Skeletal muscle tissue (tissue), 4 donors: ENCODE data around the gene NR2F1. TPM values are rescaled to one million over a fixed set of nuclear protein-coding genes. Genes with fewer than 3 reads are reported as not detected.

Experiments
- H3K27ac ChIP-seq: one replicate; pipeline ENCODE4 v1.7.0; 2013; ENCODE audit warnings: mild to moderate bottlenecking, low read depth, low read length, inconsistent platforms
- H3K27me3 ChIP-seq, 3 donors: one replicate each; pipeline ENCODE4 v1.7.0; 2013; ENCODE audit warnings: low read length in 3 of 3; ENCODE audit not compliant: control insufficient read depth in 3 of 3, insufficient read depth in 3 of 3
- H3K36me3 ChIP-seq, 3 donors: one replicate each; pipeline ENCODE4 v1.7.0; 2013; ENCODE audit warnings: low read length in 3 of 3; ENCODE audit not compliant: control insufficient read depth in 3 of 3, insufficient read depth in 3 of 3
- H3K4me1 ChIP-seq, 3 donors: one replicate each; pipeline ENCODE4 v1.7.0; 2013; ENCODE audit warnings: low read length in 3 of 3, mild to moderate bottlenecking in 3 of 3; ENCODE audit not compliant: control insufficient read depth in 3 of 3, insufficient read depth in 3 of 3
- H3K4me3 ChIP-seq, 3 donors: one replicate each; pipeline ENCODE4 v1.7.0; 2013; ENCODE audit warnings: low read length in 3 of 3
- H3K9ac ChIP-seq, 3 donors: one replicate each; pipeline ENCODE4 v1.7.0; 2013; ENCODE audit warnings: low read length in 3 of 3, mild to moderate bottlenecking in 3 of 3, moderate library complexity in 2 of 3, low read depth in 1 of 3
- H3K9me3 ChIP-seq, 3 donors: one replicate each; pipeline ENCODE4 v1.7.0; 2013; ENCODE audit warnings: low read length in 3 of 3; ENCODE audit not compliant: control insufficient read depth in 3 of 3
- total RNA-seq: library from RNA; depleted of rRNA; stranded (reverse); fragments of >200 nt; gene quantifications from one replicate; pipeline ENCODE4 v1.2.3, GENCODE V29; 2014
- donor health status: Osteomylitis.

Gene NR2F1
- total RNA-seq, 1 donor from 2014 or later, result 4.2 TPM

DNA sequence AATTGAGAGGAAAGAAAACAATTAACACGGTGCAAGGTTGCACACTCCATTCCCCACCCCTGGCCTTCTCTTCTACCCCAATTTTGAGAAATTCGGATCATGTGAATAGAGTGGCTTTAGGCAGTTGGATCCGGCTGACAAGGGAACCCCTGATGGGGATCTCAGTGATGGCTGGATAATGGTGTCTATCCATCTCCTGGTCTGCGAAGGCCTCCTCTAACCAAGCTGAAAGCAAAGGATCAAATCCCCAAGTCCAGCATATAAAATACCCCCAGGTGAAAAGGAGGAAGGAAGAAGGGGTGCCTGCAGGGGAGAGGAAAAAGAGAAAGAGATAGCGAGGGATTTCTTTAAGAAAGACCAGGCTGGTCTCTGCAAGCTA is 16.0 kb downstream of the NR2F1 start:
- no peak overlapping the region for H3K27ac ChIP-seq
- no peaks in the 10 kb centered on the region for H3K9me3 ChIP-seq
- H3K27me3 ChIP-seq, result peaks cover 80 to 92% (median 92%) of the 10 kb centered on the region in 3 donors
- peaks cover 0 to 6% (median 0%) of the 10 kb centered on the region in 3 donors for H3K4me1 ChIP-seq
- H3K9ac ChIP-seq, result no peak overlapping the region
- no peak overlapping the region for H3K4me3 ChIP-seq
- H3K36me3 ChIP-seq, result no peaks in the 10 kb centered on the region

DNA sequence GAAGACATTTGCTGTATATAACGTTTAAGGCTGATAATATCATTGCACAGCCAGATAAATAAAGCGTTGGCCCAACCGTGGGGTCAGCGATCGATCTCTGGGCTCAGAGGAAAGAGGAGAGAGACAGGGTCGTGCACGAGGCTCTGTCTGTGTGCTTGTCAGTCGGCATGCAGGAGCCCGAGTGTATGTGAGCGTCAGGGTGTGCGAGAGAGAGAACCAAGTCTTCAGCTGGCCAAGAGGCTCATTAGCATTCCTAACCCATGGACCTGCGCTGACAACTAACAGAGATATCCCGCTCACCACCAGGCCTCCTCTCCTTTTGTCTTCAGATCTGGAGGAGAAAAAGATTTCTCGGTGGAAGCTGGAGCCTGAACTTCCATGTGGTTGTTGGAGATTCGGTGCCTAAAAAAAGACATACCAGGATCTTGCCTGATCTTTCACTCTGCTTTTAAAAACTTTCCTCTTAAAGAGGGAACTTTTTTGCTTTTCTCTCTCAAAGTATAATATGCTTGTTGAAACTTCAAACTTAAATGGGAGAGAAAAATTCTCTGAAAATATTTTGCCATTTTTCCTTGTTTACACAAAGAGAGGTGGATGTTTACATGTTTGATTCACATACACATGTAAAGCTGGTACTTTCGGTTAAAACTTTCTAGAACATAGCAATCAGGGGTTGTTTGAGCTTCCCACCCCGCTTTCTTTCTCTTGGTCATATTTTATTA is 16.5 kb downstream of the NR2F1 start:
- Histone ChIP-seq H3K9ac (no peak overlapping the region), H3K36me3 (no peaks in the 10 kb centered on the region), H3K27me3 (peaks cover 80 to 95% (median 94%) of the 10 kb centered on the region in 3 donors), H3K9me3 (no peaks in the 10 kb centered on the region), H3K4me1 (peaks cover 0 to 6% (median 0%) of the 10 kb centered on the region in 3 donors), H3K27ac (no peak overlapping the region), H3K4me3 (no peak overlapping the region)

DNA sequence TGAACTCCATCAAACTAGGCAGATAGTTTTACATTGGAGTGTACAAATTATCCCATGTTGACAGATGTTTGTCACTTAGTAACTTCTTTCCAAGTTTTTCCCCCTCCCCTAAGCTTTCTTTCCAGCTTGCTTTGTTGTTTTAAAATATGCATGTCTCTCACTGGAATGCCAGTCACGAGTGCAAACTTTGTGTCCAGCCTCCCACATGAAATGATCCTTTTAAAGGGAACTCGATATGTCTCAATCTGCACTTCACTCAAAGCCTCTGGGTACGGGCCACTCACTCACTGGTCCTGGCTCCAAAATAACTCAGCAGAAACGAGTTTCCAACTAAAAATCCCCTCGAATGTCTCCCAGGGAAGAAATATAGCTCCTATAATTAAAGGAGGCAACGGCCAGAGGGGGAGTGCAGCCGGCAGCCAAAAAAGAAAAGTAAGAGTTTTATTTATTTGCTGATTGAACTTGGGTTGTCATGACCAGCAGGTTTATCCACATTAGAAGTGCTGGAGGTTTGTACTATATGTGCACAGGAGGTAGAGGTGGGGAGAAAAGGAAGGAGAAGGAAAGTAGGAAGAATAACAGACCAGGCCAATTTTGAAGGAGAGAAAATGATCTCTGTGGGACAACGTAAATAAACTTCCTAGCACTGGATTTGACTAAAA is 17.5 kb downstream of the NR2F1 start:
- Histone ChIP-seq H3K27ac (no peak overlapping the region), H3K9ac (no peak overlapping the region), H3K4me3 (no peak overlapping the region), H3K27me3 (peaks cover 89 to 96% (median 95%) of the 10 kb centered on the region in 3 donors), H3K4me1 (peaks cover 0 to 6% (median 0%) of the 10 kb centered on the region in 3 donors), H3K36me3 (no peaks in the 10 kb centered on the region), H3K9me3 (no peaks in the 10 kb centered on the region)

DNA sequence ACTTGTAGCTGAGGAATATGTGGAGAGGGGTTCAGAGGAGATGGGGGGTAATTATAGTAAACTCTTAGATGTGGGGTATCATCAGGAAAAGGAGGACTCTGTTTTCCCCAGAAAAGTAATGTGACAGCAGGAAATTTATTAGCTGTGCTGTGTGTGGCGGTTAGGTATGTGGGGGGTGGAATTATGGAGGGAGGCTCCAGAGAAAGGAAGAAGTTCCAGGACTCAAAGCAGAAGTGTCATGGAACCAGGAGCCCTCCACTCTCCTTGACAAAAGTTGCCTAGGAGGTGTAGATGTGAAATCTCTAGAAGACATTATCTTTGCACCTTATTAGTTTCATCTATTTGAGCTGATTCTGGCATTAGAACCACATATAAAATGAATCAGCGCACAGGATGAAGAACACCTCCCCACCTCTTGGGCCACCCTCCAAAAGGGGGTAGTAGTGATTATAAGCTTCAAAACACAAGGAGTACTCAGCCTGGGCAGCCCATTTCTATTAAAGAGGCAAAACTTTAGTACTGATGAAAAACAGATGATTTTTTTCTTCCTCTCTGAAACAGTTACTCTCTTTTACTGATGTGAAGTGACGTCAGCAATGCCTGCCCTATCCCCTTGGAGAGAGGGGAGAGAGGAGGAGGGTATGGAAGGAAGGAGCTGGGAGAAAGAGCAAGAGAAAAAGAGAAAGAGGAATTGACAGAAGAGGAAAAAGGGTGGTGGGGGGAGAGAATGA is 18.2 kb downstream of the NR2F1 start:
- H3K4me3 ChIP-seq, result no peak overlapping the region
- no peak overlapping the region for H3K27ac ChIP-seq
- peaks cover 89 to 95% (median 94%) of the 10 kb centered on the region in 3 donors for H3K27me3 ChIP-seq
- no peaks in the 10 kb centered on the region for H3K9me3 ChIP-seq
- no peak overlapping the region for H3K9ac ChIP-seq
- H3K4me1 ChIP-seq, result peaks cover 0 to 6% (median 0%) of the 10 kb centered on the region in 3 donors
- no peaks in the 10 kb centered on the region for H3K36me3 ChIP-seq

DNA sequence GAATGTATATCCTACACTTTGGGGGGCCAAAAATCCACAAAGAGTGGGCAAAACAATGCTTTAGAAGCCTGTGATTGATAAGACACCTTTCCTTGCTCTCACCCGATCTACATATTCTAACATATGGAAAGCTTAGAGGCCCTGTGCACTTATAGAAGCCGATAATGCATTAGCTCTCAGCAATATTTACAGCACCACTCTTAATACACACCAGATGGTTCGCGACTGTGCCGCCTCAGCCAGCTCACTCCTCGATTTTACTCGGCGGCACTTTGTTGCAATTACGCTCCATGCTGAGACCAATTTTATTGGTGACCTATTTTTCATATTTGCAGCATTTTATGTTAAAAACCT is 18.8 kb downstream of the NR2F1 start:
- H3K4me1 ChIP-seq, result peaks cover 0 to 2% (median 0%) of the 10 kb centered on the region in 3 donors
- no peak overlapping the region for H3K4me3 ChIP-seq
- H3K27ac ChIP-seq, result no peak overlapping the region
- no peaks in the 10 kb centered on the region for H3K9me3 ChIP-seq
- no peaks in the 10 kb centered on the region for H3K36me3 ChIP-seq
- H3K27me3 ChIP-seq, result peaks cover 86 to 95% (median 90%) of the 10 kb centered on the region in 3 donors
- no peak overlapping the region for H3K9ac ChIP-seq

DNA sequence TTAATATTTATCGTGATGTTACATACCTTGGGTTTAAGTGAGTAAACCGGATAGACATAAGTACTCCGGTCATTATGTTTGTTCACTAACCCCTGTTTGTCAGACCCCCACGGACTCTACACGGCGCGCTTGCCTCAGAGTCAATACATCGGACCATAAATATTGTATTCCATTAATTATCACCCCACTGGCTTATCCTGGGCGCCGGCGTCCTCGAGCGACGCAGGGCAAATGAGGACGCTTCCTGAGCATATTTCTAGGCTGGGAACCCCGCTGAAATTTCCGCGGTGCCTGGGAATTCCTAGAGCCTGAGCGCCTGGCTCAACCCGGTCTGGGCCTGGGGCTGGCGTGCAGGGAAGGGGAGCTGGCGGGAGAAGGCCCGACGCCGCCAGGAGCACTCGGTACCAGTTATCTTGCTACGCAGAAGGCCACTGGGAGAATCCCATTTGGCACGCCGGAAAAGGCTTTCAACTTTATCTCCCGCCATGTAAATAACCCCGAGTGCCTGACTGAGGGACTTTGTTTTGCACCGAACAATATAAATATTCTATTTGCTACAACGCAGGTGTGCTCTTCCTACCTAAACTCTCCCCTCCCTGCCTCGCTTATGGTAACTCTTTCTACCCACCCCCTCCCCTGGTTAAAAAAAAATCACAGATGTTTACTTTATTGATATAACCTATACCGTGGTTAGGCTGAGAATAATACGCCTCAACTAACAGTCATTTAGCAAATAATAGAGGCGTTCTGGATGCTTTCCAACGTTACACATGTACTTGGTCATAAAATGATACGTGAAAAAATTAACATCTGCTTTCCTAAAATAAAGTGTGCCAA is 19.4 kb downstream of the NR2F1 start:
- Histone ChIP-seq H3K27ac (no peak overlapping the region), H3K4me3 (no peak overlapping the region), H3K4me1 (peaks cover 3 to 5% (median 3%) of the 10 kb centered on the region in 3 donors), H3K9me3 (no peaks in the 10 kb centered on the region), H3K36me3 (no peaks in the 10 kb centered on the region), H3K9ac (no peak overlapping the region), H3K27me3 (peaks cover 84 to 95% (median 90%) of the 10 kb centered on the region in 3 donors)

DNA sequence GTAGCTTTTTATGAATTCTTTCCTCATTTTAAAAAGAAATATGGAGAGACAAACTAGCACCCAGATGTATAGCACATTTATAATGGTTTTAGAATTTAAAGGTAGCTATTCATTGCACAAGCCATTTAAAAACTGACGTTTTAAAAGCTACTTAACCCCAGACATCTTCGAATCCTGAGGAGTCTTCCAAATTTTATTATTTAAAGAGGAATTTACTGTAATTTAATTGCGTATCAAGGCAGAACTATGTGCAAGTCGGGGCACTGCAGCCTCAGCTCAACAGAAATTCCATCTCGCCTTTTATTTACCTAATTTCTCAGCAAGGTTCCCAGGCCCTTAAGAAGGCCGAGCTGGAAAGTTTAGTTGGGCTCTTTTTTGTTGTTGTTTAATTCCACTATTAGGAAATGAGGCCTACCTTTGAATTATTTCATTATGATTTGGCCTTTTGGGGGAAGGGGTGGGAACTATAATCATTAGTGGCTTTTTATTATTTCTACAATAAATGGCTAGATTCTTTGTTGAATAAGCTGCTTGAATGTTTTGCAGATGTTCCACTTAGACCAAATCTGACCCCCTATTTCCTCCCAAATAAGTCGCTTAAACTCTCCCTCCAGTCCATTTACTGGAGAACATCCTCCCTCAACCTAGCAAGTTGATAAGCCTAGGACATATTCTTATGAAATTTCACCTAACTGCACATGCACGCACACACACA is 20.2 kb downstream of the NR2F1 start:
- Histone ChIP-seq H3K36me3 (no peaks in the 10 kb centered on the region), H3K27ac (no peak overlapping the region), H3K9me3 (no peaks in the 10 kb centered on the region), H3K27me3 (peaks cover 85 to 95% (median 90%) of the 10 kb centered on the region in 3 donors), H3K9ac (no peak overlapping the region), H3K4me3 (no peak overlapping the region), H3K4me1 (peaks cover 7 to 11% (median 9%) of the 10 kb centered on the region in 3 donors)

DNA sequence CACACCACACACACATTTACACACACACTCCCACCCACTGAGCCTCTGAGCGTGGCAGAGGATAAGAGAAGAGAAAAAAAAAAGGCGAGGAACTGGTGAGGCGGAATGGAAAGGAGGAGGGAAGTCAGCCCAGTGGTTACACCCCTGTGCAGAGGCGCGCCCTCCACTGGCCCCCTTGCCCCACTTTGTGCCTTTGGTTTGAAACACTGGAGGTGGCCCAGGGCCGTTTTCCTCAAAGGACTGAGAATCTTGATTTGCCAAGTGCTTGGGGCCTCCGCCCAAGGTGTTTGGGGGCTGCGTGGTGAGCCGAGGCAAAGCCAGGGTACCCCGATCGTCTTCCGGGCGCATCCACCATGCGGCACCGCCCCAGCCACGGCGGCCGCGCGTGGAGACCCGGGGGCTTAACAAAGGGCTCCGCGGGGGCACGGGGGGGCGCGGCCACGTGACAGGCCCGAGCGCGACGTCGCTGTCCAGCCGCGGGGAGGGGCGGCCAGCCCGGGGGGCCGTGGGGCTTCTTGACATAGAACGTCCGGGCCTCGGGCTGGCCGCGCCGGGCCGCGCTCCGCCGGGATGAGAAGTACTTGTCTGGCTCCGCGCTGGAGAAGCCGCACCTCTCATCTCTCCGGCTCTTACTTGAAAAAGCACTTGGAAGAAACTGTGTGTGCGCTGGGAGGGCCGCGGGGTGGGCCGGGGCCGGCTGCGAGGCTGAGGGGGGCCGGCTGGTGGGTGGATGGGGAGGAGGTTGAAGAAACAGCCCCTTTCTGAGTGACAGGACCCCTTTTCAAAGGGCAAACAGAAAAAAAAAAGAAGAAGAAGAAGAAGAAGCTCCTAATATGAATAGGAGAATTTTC is 21.0 kb downstream of the NR2F1 start:
- no peak overlapping the region for H3K27ac ChIP-seq
- no peaks in the 10 kb centered on the region for H3K36me3 ChIP-seq
- H3K4me1 ChIP-seq, result peaks cover 7 to 9% (median 9%) of the 10 kb centered on the region in 3 donors
- peaks cover 83 to 97% (median 87%) of the 10 kb centered on the region in 3 donors for H3K27me3 ChIP-seq
- no peak overlapping the region for H3K9ac ChIP-seq
- H3K9me3 ChIP-seq, result no peaks in the 10 kb centered on the region
- H3K4me3 ChIP-seq, result no peak overlapping the region
